ENCODE data around the gene FBXW7. TPM values are rescaled to one million over a fixed set of nuclear protein-coding genes. Genes with fewer than 3 reads are reported as not detected.

FBXW7 gene
- polyA plus RNA-seq, 2 of the 4 experiments (the other 2 are of a cell fraction): 7.2 to 12.5 TPM

GRCh38 chr4:152571770-152572169, 35.9 kb upstream of the FBXW7 start:
- ATAC-seq (no peak), FAIRE-seq (no peak), DNase-seq (ENCODE audit: low read depth in 1 of 2, low spot score in 1 of 2) (no peak)
- no peaks in the 10 kb centered on the region for H3K4me1 ChIP-seq
- POLR2A ChIA-PET: no interaction called here
- CTCF ChIA-PET: no interaction called here
- H3K4me2 ChIP-seq: no peak overlapping the region
- no peak overlapping the region for H3K4me3 ChIP-seq
- 93% methylated on average over 1 of the region's 1 CpG for WGBS (ENCODE audit: missing lambda C conversion rate)
- H3K9me3 ChIP-seq: no peaks in the 10 kb centered on the region
- H3K27ac ChIP-seq: no peak overlapping the region
- TF ChIP-seq GATA3 (IDR thresholded peaks at IDR 0.05; ENCODE audit: borderline replicate concordance): no peak
- no peak for TF ChIP-seq MAZ (IDR thresholded peaks at IDR 0.05; ENCODE audit: borderline replicate concordance, low read depth, low read length)
- TF ChIP-seq JUN (IDR thresholded peaks at IDR 0.05): no peak
- TF ChIP-seq CEBPB (IDR thresholded peaks at IDR 0.05): no peak
- TF ChIP-seq RFX5 (IDR thresholded peaks at IDR 0.05): no peak
- no peak for TF ChIP-seq POLR2A (IDR thresholded peaks at IDR 0.05; ENCODE audit: low read length)
- TF ChIP-seq HOXB13 (CRISPR knock-in tag; IDR thresholded peaks at IDR 0.05; ENCODE audit: low read depth): no peak
- TF ChIP-seq CBX8 (IDR thresholded peaks at IDR 0.05): no peak
- no peak for TF ChIP-seq RNF2 (IDR thresholded peaks at IDR 0.05; ENCODE audit: borderline replicate concordance, low read depth)
- no peak for TF ChIP-seq BCL3 (IDR thresholded peaks at IDR 0.05)
- no peak for TF ChIP-seq JUNB (IDR thresholded peaks at IDR 0.05)
- TF ChIP-seq TP53 (CRISPR knock-in tag; IDR thresholded peaks at IDR 0.05): no peak
- TF ChIP-seq ATOH8 (CRISPR knock-in tag; IDR thresholded peaks at IDR 0.05; ENCODE audit: low read depth): no peak
- TF ChIP-seq ZC3H11A (IDR thresholded peaks at IDR 0.05): no peak

GRCh38 chr4:152571296-152571695, 35.4 kb upstream of the FBXW7 start:
- no peak overlapping the region for H3K4me3 ChIP-seq
- H3K9me3 ChIP-seq: no peaks in the 10 kb centered on the region
- no peak for TF ChIP-seq KDM1A (IDR thresholded peaks at IDR 0.05; ENCODE audit: low read depth)
- TF ChIP-seq NFE2L2 (conservative IDR thresholded peaks at IDR 0.05; ENCODE audit: low read length): no peak
- TF ChIP-seq TP53 (CRISPR knock-in tag; IDR thresholded peaks at IDR 0.05): no peak
- no peak for TF ChIP-seq RARB (CRISPR knock-in tag; IDR thresholded peaks at IDR 0.05)
- TF ChIP-seq CEBPB (IDR thresholded peaks at IDR 0.05): no peak
- no peak for TF ChIP-seq GATA3 (IDR thresholded peaks at IDR 0.05; ENCODE audit: borderline replicate concordance)
- TF ChIP-seq HOXA7 (CRISPR knock-in tag; IDR thresholded peaks at IDR 0.05): no peak
- no peak for TF ChIP-seq MAFK (IDR thresholded peaks at IDR 0.05; ENCODE audit: partially characterized antibody)
- no peak for TF ChIP-seq HOXB13 (CRISPR knock-in tag; IDR thresholded peaks at IDR 0.05; ENCODE audit: low read depth)
- FAIRE-seq: no peak
- H3K4me2 ChIP-seq: no peak overlapping the region
- ATAC-seq: no peak
- ChIA-PET CTCF (no interaction called here), POLR2A (no interaction called here)
- WGBS (ENCODE audit: missing lambda C conversion rate): 22% methylated on average over 1 of the region's 1 CpG
- H3K27ac ChIP-seq: no peak overlapping the region
- no peak for DNase-seq (ENCODE audit: low read depth in 1 of 2, low spot score in 1 of 2)
- no peaks in the 10 kb centered on the region for H3K4me1 ChIP-seq

GRCh38 chr4:152565333-152565732, 29.4 kb upstream of the FBXW7 start:
- POLR2A ChIA-PET: no interaction called here
- Histone ChIP-seq H3K4me2 (no peak overlapping the region), H3K9me3 (no peaks in the 10 kb centered on the region), H3K27ac (no peak overlapping the region), H3K4me1 (no peaks in the 10 kb centered on the region), H3K4me3 (no peak overlapping the region)
- no peak for FAIRE-seq
- CTCF ChIA-PET: interaction anchor here (0.6 to 2.0 kb wide), 2 partner anchors 64 to 580 kb away, joined by 3 to 5 read pairs; no protein-coding TSS in a partner anchor
- no peak for ATAC-seq
- no peak for TF ChIP-seq GATA3 (IDR thresholded peaks at IDR 0.05; ENCODE audit: borderline replicate concordance)
- no peak for DNase-seq (ENCODE audit: low read depth in 1 of 2, low spot score in 1 of 2)
- WGBS (ENCODE audit: missing lambda C conversion rate): 87% methylated on average over 6 of the region's 6 CpGs

GRCh38 chr4:152564336-152564735, 28.4 kb upstream of the FBXW7 start:
- ATAC-seq: no peak
- TF ChIP-seq HMGXB4 (CRISPR knock-in tag; IDR thresholded peaks at IDR 0.05; ENCODE audit: borderline replicate concordance) (no peak), EP300 (IDR thresholded peaks at IDR 0.05) (no peak), PHF8 (IDR thresholded peaks at IDR 0.05; ENCODE audit: borderline replicate concordance, low read depth) (no peak), PBX3 (IDR thresholded peaks at IDR 0.05) (no peak), HOXB5 (CRISPR knock-in tag; IDR thresholded peaks at IDR 0.05) (no peak), SMC3 (IDR thresholded peaks at IDR 0.05) (no peak), RAD21 (conservative IDR thresholded peaks at IDR 0.05 in 1 of 2, IDR thresholded peaks at IDR 0.05 in 1 of 2) (no peak), JUNB (IDR thresholded peaks at IDR 0.05) (no peak), USF2 (IDR thresholded peaks at IDR 0.05) (no peak)
- POLR2A ChIA-PET: no interaction called here

More at GRCh38 chr4:152564336-152564735, 28.4 kb upstream of the FBXW7 start:
- no peak overlapping the region for H3K27ac ChIP-seq
- FAIRE-seq: no peak
- H3K4me2 ChIP-seq: no peak overlapping the region
- no peak overlapping the region for H3K4me3 ChIP-seq
- CTCF ChIA-PET: interaction anchor here (2.0 kb wide), 1 partner anchor 63 kb away, joined by 5 read pairs; no protein-coding TSS in a partner anchor
- 98% methylated on average over 3 of the region's 3 CpGs for WGBS (ENCODE audit: missing lambda C conversion rate)
- no peak for DNase-seq (ENCODE audit: low read depth in 1 of 2, low spot score in 1 of 2)
- no peaks in the 10 kb centered on the region for H3K4me1 ChIP-seq
- no peaks in the 10 kb centered on the region for H3K9me3 ChIP-seq

All from A549 (cell line).